ENCODE data around the gene RNF41.

- no peak for TF ChIP-seq CTCF (IDR thresholded peaks at IDR 0.05)
- TF ChIP-seq POLR2A (IDR thresholded peaks at IDR 0.05) = no peak
Measured at GRCh38 chr12:56213878-56214277, 7.8 kb downstream of the RNF41 start.

Data from right lobe of liver (tissue), 4 donors.